IPS-18c (cell line): ENCODE data around the gene NID2.

Experiments used
- H3K4me3 ChIP-seq: 2 replicates; pipeline ENCODE4 v1.7.0; 2013; ENCODE audit warnings: low read depth, mild to moderate bottlenecking, low read length, moderate library complexity; ENCODE audit not compliant: insufficient read depth
- H3K9me3 ChIP-seq: one replicate; pipeline ENCODE4 v1.6.1; 2013; ENCODE audit warnings: mild to moderate bottlenecking, low read length, moderate library complexity; ENCODE audit not compliant: control insufficient read depth, insufficient read depth

NID2 gene

DNA sequence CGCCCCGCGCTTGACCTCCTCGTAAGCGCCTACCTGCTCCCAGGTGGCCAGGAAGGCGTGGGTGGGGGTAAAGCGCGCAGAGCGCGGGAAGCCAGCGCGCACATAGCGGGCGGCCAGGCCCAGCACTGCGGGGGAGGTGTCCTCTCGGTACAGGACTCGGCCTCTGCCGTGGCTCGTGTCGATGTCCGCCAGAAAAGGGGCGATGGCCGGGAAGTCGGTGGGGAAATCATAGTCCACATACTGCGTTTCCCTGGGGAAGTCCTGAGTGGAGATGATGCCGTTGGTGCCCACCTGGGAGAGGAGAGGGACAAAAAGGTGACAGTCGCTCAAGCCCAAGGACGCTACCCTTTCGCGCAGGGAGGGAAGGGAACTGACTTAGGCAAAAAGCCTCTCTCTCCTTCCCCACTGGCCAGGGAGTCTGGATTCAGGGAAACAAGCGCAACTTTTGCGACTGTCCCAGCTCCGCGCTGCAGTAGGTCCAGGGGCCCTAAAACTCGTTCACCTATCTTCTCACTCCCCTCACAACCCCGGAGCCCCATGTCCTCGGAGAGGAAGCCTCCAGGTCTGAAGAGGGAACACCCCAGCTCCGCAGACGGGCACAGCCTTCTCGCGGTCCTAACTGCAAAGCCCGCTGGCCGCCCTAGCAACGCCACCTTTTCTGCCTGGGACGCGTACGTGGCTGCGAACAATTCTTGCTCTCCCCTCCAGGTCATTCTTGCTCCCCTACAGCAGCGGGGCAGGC lies 815 bp downstream of the NID2 start:
- no peaks in the 10 kb centered on the region for H3K9me3 ChIP-seq
- H3K4me3 ChIP-seq = peak overlapping the region; percentile 79

DNA sequence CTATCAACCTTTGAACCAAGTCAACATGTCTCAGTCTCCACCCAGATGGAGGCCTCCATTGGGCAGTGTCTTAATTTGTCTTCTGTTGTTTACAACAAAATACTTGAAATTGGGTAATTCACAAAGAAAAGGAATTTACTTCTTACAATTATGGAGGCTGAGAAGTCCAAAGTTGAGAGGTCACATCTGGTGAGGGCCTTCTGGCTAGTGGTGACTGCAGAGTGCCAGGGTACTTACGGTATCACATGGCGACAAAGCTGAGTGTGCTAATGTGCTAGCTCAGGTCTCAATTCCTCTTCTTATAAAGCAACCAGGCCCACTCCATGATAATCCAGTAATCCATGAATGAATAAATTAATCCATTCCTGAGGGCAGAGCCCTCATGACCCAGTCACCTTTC lies 4.7 kb downstream of the NID2 start:
- no peaks in the 10 kb centered on the region for H3K9me3 ChIP-seq
- H3K4me3 ChIP-seq = no peak overlapping the region

DNA sequence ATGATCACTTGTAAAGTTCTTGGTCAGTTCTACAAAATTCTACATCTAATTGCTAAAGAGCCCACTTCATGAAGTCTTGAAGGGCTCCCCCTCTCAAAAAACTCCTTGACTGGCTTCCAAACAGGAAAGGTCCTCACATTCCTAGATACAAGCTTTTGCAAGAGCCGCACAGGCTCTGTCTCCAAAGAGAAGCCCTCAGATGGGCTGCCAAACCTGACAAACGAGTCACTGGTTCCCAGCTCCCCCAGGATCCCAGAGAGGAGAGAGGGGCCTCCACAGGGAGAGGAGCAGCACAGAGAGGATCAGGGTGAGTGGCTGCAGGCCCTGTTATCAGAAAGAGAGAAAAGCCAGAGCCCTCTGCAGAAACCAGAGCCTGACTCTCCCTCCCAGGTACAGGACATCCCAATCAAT lies 5.8 kb downstream of the NID2 start:
- Histone ChIP-seq H3K9me3 (no peaks in the 10 kb centered on the region), H3K4me3 (no peak overlapping the region)

DNA sequence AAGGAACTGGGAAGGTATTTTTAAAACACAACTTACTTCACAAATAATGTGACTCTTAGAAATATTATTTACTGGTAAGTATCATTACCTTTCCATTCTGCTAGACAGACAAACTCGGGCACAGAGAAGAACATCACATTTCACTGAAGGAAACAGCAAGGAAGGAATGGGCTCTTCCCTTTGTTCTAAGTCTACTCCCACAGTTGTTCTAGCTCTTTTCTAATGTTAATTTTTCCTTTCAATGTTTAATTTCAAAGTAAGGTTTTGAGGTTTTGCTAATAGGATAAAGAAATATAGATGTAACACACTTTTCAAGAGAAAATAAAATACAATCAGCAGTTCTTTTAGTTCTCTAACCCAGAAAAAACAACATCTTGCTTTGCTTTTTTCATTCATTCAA lies 7.0 kb downstream of the NID2 start:
- H3K4me3 ChIP-seq = no peak overlapping the region
- no peaks in the 10 kb centered on the region for H3K9me3 ChIP-seq

DNA sequence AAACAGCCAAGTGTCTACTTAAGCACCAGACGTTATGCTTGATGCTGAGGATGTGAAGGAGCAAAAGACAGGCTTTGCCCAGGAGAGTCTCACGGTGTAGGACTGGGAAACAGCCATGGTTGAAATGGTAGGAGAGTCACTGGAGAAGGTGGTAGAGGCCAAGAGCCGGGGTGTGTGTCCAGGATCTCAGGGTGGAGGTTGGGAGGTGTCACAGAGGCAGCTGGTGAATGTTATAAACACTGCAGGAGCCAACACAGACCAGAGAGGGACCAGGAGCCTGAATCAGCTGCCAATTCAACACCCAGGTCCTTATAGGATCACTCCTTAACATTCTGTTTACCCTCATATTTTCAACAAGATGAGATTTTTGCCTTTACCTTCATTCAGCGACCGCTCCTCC lies 7.5 kb downstream of the NID2 start:
- Histone ChIP-seq H3K9me3 (no peaks in the 10 kb centered on the region), H3K4me3 (no peak overlapping the region)

DNA sequence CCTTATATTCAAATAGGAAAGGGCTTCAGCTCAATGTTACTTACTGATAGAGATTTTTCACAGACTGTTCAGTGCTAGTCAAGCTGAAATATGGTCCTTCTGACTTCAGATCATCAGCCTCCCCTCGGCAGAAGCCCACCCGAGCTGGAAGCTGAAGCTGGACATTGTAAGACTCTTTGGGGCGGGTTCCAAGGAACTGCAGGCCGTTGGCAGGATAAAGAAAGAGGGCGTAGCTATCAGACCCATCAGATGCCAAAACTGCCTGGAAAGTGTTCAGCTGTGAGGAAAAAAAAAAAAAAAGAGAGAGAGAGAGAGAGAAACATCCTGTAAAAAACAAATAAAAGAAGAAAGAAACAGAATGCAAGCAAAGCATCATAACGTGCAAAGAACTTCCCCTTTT lies 8.8 kb downstream of the NID2 start:
- Histone ChIP-seq H3K9me3 (no peaks in the 10 kb centered on the region), H3K4me3 (no peak overlapping the region)

DNA sequence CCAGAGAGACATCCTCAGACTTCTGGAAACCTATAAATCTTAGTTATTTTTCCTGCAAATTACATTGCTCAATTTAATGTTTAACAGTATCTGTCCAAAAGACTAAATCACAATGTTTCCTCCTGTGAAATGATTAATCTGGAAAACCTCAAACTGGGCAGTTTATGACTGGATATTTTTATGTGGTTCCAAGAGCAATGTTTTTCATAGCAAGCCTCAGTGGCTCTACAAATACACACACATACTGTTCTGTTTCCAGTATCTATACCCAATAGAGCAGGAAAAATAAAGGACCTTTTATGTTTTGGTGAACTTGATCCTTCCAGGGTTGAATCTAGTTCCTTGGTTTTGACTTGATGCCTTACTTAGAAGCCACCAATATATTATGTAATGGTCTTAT lies 9.2 kb downstream of the NID2 start:
- no peak overlapping the region for H3K4me3 ChIP-seq
- H3K9me3 ChIP-seq = no peaks in the 10 kb centered on the region

DNA sequence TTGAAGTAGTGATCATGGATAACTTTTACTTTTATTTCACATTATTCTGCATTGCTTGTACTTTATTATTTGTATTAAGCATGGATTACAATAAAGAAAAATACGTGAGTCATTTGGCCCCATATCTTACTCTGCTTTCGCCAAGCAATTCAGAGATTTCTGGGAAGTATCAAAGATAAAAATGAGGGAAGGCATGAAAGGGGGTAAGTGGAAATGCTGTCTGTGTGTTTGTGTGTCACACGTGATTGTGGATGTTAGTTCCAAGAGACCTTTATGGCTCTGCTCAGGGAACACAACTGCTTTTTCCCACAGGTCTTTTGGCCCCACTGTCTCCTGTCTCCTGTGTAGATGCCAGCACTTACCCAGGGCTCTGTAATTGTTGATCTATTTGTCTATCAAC lies 10.5 kb downstream of the NID2 start:
- H3K9me3 ChIP-seq = no peaks in the 10 kb centered on the region
- H3K4me3 ChIP-seq = no peak overlapping the region

DNA sequence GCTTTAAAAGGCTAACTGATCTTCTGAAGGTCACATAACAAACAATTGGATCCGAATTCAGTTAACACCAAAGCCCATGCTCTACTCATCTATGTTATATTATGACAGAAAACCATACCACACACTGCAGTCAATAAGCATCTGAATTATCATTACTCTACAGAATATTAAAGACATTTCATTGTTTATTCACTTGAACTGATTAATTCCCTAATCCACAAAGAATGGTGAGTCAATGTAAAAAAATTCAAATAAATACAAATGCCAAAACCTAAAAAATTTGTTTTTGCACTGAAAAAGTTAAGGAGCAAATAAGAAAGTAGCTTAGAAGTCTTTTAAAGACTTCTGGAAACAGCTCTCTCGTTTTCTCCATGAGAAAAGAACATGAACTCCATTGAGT lies 13.7 kb downstream of the NID2 start:
- H3K9me3 ChIP-seq = no peaks in the 10 kb centered on the region
- no peak overlapping the region for H3K4me3 ChIP-seq

DNA sequence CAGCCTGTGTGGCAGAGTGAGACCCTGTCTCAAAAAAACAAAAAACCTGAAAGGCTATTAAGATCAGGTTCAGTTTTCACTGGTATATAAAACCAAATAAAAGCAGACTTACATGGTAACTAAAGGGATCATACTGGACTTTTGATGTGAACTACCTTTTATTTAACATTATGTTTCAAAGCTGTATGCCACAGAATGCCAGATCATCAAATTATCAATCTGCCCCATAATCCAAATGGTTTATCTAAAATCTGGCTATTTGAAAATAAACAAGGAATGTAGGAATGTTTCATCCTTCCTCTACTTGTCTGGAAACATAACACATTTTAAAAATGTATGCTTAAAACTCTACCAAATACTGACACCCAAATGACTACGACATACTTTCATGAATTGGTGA lies 14.2 kb downstream of the NID2 start:
- no peaks in the 10 kb centered on the region for H3K9me3 ChIP-seq
- H3K4me3 ChIP-seq = no peak overlapping the region

DNA sequence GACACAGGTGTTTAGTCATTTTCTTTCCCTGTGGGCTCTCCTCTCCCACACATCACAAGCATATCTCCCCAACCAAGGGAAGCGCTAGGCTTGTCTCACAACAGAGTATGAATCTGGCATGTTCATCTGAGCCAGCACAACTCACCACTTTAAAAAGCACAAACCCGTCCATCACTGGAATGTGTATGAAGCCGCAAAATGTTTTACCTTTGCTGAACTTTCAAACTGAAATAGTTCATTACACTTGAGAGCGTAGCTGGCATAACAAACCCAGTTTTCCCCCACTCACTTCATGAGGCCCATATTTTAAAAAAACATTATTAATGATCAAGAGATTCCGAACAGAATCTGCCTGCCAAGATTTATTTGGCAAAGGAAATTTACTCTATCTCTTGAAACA lies 15.8 kb downstream of the NID2 start:
- no peak overlapping the region for H3K4me3 ChIP-seq
- H3K9me3 ChIP-seq = no peaks in the 10 kb centered on the region

DNA sequence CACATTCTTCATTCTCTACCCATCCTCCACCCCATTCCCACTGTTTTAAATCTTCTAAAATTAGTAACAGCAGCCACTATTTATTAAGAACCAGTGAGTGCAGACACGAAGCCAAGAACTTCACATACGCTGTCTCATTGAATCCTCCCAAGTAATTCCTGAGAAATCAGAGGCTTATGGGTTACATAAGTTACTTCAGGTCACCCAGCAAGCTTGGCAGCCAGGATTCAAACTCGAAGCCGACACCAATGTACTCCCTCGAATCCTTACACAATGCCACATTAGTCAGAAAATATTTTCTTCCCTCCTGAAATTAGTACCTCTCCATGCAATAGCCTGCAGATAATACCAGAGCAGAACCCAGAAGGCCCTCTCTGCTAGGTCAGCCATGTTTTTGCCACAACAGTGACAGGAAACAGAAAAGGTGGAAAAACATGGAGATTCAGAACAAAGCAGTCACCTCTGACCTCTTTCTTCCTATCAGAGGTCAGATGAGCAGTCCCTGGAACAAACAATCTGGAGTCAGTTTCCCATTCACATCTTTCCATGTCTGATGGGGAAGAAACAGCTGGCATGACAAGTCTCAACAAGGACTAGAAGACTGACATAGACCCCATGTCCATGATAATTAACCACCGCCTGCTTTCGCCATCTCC lies 16.4 kb downstream of the NID2 start:
- no peak overlapping the region for H3K4me3 ChIP-seq

DNA sequence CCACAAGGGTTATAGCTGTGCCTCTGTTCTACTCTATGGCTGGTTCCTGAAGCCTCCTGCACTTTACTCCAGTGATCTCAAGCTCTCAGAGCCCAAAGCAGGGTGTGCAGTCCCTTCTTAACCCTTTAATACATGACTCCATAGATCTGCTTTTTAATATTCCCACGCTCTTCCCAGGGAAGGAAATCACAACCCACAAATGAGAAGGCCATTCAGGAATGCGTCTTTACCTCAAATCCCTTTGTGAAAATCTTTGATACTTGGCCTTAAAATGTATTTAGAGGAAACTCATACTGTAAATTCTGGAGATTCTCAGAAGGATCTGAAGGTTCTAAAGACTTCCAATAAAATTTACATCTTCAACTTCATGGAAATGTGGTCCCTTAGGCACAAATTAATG lies 17.0 kb downstream of the NID2 start:
- no peak overlapping the region for H3K4me3 ChIP-seq
- H3K9me3 ChIP-seq = no peaks in the 10 kb centered on the region

More for the DNA sequence above, 16.4 kb downstream of the NID2 start:
- no peaks in the 10 kb centered on the region for H3K9me3 ChIP-seq

DNA sequence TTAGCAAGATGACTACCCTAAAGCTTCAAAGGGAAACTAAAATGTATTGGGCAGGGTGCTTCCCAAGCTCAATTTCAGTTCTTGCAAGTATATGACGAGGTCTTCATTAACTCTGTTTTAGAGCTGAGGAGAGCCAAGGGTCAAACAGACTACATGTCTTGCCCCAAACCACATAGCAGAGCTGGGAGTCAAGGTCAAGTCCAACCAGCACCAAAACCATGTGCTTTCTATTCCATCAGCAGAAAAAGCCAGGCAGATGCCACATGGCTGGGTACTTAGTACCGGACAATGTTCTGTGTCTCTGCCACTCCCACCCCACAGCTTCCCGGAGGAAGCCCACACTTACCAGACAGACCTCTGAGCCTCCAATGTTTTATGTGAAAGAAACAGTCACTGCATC lies 17.6 kb downstream of the NID2 start:
- H3K4me3 ChIP-seq = no peak overlapping the region
- H3K9me3 ChIP-seq = no peaks in the 10 kb centered on the region

DNA sequence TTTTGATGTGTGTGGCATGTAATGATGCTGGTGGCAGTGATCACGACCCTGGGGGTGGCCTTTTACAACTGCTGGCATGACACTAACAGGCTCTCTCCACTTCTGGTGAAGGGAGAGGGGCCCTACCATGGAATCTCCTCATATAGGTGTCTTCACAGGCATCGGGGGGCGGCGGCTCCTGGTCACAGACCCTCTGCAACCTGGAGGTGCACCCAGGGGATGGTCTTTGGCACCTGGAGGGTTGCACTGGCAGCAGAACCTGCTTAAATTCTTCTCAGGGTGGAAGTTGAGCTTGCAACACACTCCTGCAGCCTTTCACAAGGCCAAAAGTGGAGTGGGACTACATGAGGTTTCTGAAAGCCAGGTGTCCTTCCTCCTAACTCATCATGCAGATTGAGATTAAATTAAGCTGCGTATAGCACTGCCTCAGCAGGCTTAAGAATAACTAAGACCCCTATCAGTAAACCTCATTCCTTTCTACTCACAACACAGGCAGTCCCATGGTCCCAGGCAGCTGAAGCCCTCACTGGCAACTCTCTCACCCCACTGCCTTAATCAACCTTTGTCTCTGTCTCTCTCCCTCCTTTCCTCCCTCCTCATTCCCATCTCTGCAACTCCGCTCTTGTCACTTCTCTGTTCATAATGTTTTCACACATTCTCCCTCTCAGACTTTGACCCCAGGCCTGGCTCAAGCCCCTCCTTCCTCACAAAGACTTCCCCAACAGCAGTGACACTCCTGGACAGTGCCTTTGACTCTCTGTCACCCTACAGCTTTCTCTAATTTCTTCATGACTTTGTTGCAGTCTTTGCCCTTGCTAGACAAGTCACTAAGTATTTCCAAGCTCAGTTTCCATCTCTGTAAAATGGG lies 18.9 kb downstream of the NID2 start:
- no peak overlapping the region for H3K4me3 ChIP-seq

DNA sequence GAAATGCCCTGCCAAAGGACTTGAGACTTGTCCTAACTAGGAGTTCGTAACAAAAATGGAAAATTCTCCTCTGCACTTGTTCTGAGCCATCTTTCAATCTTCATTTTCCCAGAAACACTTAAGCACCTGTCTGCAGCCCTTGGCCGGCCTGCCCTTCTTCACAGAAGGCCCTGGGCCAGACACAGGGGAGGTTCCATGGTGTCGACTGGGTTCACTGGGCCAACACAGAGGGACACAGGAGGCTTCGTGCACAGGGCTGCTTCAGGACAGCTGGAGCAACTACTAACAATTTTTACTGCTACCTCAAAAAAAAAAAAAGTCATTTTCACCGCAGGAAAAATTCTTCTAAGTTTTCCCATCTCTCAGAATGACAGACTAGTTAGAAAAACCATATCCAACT lies 19.6 kb downstream of the NID2 start:
- no peaks in the 10 kb centered on the region for H3K9me3 ChIP-seq
- H3K4me3 ChIP-seq = no peak overlapping the region

More for the DNA sequence above, 18.9 kb downstream of the NID2 start:
- H3K9me3 ChIP-seq = no peaks in the 10 kb centered on the region

DNA sequence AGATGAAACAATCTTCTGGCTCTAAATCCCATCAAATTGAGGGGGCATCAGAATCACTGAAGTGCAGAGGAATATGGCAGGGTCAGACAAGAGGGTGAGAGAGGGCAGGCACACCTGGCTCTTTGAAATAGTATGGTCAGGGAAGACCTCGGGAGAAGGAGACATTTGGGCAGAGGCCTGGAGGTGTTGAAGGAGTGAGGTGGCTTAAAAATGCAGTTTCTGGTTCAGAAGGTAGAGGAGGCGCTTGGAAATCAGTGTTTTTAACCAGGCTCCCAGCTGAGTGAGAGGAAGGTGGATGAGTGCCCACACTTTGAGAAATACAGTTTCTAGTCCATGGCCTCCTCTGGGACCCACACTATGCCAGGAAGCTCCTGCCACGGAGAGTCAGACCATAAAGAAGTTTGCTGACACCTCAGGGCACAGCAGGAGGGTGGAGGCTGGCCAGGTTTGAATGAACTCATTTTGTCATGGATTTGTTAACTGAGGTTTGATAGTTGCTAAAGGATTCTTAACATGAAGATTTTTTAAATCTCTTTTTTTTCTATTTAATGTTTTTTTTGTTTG lies 20.1 kb downstream of the NID2 start:
- Histone ChIP-seq H3K9me3 (no peaks in the 10 kb centered on the region), H3K4me3 (no peak overlapping the region)

DNA sequence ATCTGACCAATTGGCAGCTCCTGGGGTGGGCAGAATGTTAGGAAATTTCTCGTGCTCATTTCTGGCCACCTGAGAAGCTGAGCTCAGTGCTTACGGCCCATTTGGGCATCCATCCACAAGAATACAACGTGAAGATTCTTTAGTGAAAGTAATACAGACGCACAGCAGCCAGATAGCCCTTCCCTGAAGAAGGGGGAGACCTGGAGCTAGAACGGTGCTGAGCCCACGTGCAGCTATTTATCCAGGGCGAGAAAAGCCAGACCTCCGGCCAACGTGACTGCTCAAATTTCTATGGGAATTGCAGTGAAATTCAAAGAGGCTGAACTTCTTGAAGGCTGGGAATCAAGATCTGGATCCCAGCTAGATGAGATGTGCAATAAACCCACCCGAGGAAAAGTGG lies 20.7 kb downstream of the NID2 start:
- H3K4me3 ChIP-seq = no peak overlapping the region
- no peaks in the 10 kb centered on the region for H3K9me3 ChIP-seq
